ENCODE measurements around the gene NCOR1. TPM values are rescaled to one million over a fixed set of nuclear protein-coding genes. Genes with fewer than 3 reads are reported as not detected.

NCOR1 gene
- total and polyA plus RNA-seq, 2 experiments from 2014 or later, result 102 to 132 TPM

GRCh38 chr17:16027708-16028584 is 187.4 kb downstream of the NCOR1 start:
- ATAC-seq, result no peak
- Mint-ChIP-seq H3K9me3 (no peaks in the 10 kb centered on the region), H3K4me3 (no peak overlapping the region), H3K4me1 (peaks cover 7% of the 10 kb centered on the region; the same call in 2 of the 3 replicates), H3K27me3 (ENCODE audit: insufficient read depth, low read depth, poor library complexity) (peaks cover 7% of the 10 kb centered on the region), H3K36me3 (ENCODE audit: low read depth) (peaks cover 92% of the 10 kb centered on the region), H3K27ac (peak overlapping the region; percentile 75)
- no peak for DNase-seq (ENCODE audit: low spot score)
- H3K4me2 ChIP-seq, result no peak overlapping the region
- H3K36me3 ChIP-seq (ENCODE audit: insufficient read depth), result peaks cover 55% of the 10 kb centered on the region
- no peaks in the 10 kb centered on the region for H3K4me1 ChIP-seq (ENCODE audit: insufficient read depth)
- H2AFZ ChIP-seq, result no peak overlapping the region
- H3K27ac ChIP-seq (ENCODE audit: low read depth), result peak overlapping the region; percentile 55; the same call in 1 of the 2 replicates
- H3K9me2 ChIP-seq (ENCODE audit: insufficient read depth), result no peaks in the 10 kb centered on the region
- H3K79me2 ChIP-seq (replicated peaks; ENCODE audit: insufficient read depth), result 0 out of 2 replicates have a peak, but pooled peaks cover 10% of the 10 kb centered on the region
- H3F3A ChIP-seq (replicated peaks; ENCODE audit: low read depth), result no peaks in the 10 kb centered on the region
- TF ChIP-seq ZNF462 (CRISPR knock-in tag; IDR thresholded peaks at IDR 0.05) (no peak), JUNB (IDR thresholded peaks at IDR 0.05; ENCODE audit: unreplicated experiment) (no peak), REST (IDR thresholded peaks at IDR 0.05; ENCODE audit: unreplicated experiment) (no peak)
- H3K4me3 ChIP-seq, result no peak overlapping the region
- no peaks in the 10 kb centered on the region for H3K27me3 ChIP-seq (ENCODE audit: insufficient read depth)
- peaks cover 22% of the 10 kb centered on the region; the same call in 1 of the 2 replicates for H4K20me1 ChIP-seq (replicated peaks; ENCODE audit: insufficient read depth)

All from GM23338 (cell line).